ENCODE results near the gene SHQ1.

DNA sequence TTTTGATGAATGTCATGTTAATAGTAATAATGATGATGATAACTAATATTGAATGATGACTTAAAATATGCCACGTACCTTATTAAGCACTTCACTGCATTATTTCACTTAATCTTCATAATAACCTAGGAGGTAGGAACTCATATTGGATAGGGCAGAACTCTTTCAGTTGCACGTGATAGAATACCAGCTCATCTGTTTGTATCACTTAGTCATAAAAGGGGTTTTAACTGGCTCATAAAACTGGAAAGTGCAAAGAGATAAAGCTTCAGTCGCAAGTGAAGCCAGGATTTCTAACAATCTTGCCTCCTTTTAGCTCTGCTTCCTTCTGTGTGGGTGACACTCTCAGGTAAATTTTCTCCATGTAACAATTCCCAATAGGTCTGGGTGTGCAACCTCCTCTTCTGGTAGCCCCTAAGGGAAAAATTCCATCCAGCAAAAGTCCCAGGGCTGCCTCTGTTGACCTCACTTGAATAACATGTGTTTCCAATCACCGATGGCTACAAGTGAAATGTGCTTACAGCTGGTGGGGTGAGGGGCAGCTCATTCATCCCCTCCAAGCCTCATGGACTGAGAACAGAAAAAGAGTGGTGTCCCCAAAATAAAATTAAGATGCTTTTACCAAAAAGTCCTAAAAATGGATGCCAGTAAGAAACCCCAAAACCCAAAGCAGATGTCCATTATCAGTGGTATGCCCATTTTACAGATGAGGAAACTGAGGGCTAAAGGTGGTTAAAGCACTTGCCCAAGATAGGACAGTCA is 48.9 kb upstream of the SHQ1 start:
- TF ChIP-seq, protein P1, sequence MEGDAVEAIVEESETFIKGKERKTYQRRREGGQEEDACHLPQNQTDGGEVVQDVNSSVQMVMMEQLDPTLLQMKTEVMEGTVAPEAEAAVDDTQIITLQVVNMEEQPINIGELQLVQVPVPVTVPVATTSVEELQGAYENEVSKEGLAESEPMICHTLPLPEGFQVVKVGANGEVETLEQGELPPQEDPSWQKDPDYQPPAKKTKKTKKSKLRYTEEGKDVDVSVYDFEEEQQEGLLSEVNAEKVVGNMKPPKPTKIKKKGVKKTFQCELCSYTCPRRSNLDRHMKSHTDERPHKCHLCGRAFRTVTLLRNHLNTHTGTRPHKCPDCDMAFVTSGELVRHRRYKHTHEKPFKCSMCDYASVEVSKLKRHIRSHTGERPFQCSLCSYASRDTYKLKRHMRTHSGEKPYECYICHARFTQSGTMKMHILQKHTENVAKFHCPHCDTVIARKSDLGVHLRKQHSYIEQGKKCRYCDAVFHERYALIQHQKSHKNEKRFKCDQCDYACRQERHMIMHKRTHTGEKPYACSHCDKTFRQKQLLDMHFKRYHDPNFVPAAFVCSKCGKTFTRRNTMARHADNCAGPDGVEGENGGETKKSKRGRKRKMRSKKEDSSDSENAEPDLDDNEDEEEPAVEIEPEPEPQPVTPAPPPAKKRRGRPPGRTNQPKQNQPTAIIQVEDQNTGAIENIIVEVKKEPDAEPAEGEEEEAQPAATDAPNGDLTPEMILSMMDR (IDR thresholded peaks at IDR 0.05): no peak
- TF ChIP-seq POLR2AphosphoS5 (IDR thresholded peaks at IDR 0.05; ENCODE audit: insufficient read depth in 1 of 2, low read depth in 1 of 2) (no peak), POLR2A (IDR thresholded peaks at IDR 0.05) (no peak)
